GM15510 (cell line): ENCODE measurements around the gene SCLT1.

Experiments used
- POLR2A ChIP-seq: IDR thresholded peaks from 3 replicates; pipeline ENCODE4 v1.6.1; 2011; ENCODE audit warnings: borderline replicate concordance; ENCODE audit not compliant: insufficient read length; ENCODE audit errors: extremely low read depth

SCLT1 gene

DNA sequence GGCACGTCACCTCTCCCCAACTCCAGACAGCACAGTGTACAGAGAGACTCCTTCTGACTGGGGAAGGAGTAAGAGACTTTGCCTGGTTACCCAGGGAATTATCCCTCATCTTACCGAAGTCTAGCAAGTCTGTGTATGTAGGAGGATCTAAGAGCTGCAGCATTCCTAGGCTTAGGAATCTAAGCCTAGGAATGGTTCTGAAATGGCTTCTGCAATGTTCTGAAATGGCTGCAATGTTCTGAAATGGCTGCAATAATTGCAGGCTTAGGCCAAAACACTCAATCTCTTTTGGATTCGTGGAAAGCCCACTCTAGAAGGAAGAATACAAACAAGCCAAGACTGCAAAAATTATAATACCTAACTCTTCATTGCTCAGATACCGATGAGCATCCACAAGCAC lies 106.4 kb downstream of the SCLT1 start:
- TF ChIP-seq POLR2A, result no peak

DNA sequence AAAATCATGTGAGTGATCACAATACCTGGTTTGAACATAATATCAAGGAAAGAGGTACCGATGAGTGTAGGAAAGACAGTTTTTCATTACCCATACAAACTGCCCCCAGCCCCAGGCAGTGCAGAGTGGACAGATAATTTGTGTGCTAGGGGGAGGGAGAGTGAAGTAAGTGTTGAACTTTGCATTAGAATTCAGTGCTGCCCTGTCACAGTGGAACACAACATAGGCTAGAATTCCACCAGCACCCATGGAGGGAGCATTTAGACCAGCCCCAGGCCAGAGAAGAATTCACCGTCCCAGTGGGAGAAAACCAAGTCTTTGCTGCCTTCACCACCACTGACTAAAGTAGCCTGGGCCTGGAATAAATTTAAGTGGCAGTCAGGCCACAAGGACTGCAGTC lies 107.3 kb downstream of the SCLT1 start:
- TF ChIP-seq POLR2A, result no peak

GRCh38 chr4:128983771-128984485 lies 109.4 kb downstream of the SCLT1 start:
- TF ChIP-seq POLR2A, result no peak

DNA sequence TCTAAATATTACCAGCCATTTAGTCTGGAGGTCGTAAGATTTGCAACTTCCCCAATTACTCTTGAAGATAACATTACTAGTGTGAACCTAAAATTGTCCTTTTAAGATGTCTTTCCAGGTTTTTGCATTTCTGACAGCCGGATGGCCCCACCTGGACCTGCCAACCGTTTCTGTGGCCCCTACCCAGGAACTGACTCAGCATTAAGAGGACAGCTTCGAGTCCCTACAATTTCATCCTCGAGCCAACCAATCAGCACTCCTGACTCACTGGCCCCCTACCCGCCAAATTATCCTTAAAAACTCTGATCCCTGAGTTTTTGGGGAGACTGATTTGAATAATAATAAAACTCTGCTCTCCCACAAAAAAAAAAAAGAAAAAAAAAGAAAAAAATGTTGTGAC lies 112.0 kb downstream of the SCLT1 start:
- TF ChIP-seq POLR2A, result no peak

GRCh38 chr4:128980816-128981326 lies 112.5 kb downstream of the SCLT1 start:
- no peak for TF ChIP-seq POLR2A

- no peak for TF ChIP-seq POLR2A
These were observed 113.4 kb downstream of the SCLT1 start for GRCh38 chr4:128979934-128980333.

- TF ChIP-seq POLR2A, result no peak
These were observed 114.4 kb downstream of the SCLT1 start for GRCh38 chr4:128978985-128979384.

GRCh38 chr4:128974136-128974581 lies 119.2 kb downstream of the SCLT1 start:
- no peak for TF ChIP-seq POLR2A

GRCh38 chr4:128973384-128973783 lies 120.0 kb downstream of the SCLT1 start:
- TF ChIP-seq POLR2A, result no peak

DNA sequence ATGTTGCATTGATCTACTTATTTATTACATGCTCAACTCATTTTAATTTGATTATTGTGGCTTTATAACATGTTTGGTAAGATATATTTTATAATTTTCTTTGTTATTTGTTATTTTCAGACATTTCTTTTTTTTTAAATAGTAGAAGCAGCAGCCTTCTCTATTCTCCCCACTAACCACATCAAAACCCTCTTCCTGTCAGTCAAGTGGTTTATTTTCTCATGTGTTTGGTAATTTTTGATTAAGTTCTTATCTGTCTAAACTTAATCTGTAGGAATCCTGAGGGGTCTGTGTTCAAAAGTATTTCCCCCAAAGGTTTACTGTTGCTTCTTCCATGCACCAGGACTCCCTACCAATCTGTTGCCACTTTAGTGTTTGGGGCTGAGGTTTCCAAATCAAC lies 131.9 kb downstream of the SCLT1 start:
- no peak for TF ChIP-seq POLR2A

GRCh38 chr4:128958194-128958593 lies 135.1 kb downstream of the SCLT1 start:
- TF ChIP-seq POLR2A, result no peak

- no peak for TF ChIP-seq POLR2A
These were observed 135.9 kb downstream of the SCLT1 start for GRCh38 chr4:128957459-128957858.

GRCh38 chr4:128955751-128956150 lies 137.6 kb downstream of the SCLT1 start:
- no peak for TF ChIP-seq POLR2A

GRCh38 chr4:128954941-128955340 lies 138.4 kb downstream of the SCLT1 start:
- TF ChIP-seq POLR2A, result no peak

DNA sequence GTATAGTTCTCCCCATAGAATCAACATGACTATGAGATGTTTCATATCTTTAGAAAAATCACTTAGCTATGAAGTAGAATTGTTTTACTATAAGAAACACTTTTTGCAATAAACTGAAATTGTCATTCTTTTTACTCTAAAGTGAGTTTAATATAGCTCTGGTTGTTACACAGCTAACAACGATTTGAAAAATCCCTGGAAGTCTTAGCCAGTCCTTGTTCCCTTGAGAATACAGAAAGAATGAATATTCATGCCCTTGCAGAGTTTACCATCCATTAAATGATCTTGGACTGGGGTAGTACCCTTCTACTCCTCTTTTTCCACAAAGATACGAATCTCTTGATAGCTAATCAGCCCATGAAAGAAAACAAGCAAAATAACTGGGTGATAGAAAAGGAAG lies 142.0 kb downstream of the SCLT1 start:
- no peak for TF ChIP-seq POLR2A

GRCh38 chr4:128950796-128951195 lies 142.5 kb downstream of the SCLT1 start:
- TF ChIP-seq POLR2A, result no peak

DNA sequence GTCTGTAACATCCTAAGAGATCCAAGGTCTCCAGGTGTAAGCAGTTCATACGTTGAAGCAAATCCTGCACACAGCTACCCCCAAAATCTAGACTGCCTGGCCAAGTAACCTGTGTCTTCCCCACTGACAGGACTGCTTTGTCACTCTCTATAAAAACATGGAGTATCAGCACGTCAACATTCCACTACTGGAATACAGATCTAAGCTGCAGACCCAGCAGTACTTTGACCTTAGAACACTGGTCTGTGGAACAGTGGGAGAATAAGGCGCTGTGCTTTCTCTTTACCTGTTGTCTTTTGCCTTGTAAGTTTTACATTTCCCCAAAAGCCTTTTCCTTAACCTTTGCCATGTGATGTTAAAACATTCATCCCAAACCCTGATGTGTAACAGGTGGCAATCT lies 146.4 kb downstream of the SCLT1 start:
- TF ChIP-seq POLR2A, result no peak

DNA sequence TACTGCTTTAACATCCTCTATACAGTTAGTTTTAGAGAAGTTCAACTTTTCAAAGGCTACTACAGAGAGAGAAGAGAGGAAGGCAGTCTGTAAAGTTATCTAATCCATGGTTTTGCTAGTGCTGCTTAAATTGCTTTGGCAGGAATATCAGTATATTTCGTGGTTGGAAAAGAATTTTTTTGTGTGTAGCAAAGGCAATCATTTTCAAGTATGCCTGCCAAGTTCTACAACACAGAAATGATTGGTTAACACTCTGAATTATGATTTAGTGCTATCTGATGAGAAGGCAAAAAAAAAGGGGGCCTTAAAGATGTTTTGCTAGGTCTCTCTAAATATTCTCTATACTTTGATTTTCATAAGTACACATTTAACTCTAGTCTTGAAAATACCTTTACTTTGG lies 150.7 kb downstream of the SCLT1 start:
- TF ChIP-seq POLR2A, result no peak

- TF ChIP-seq POLR2A, result no peak
These were observed 152.4 kb downstream of the SCLT1 start for GRCh38 chr4:128940971-128941370.
